Measurements from ENCODE around the gene CD99.

The CD99 gene

GRCh38 chrX:2676794-2677675 lies 14.1 kb upstream of the CD99 start:
- Histone ChIP-seq H3K9me3 (ENCODE audit: low read length) (no peaks in the 10 kb centered on the region), H3K9ac (ENCODE audit: low read length) (no peak overlapping the region), H3F3A (ENCODE audit: insufficient read depth, low read length) (no peaks in the 10 kb centered on the region), H3K27me3 (ENCODE audit: insufficient read depth, low read length) (no peaks in the 10 kb centered on the region), H4K20me1 (ENCODE audit: insufficient read depth, low read length) (no peaks in the 10 kb centered on the region), H3K9me2 (ENCODE audit: low read depth, low read length) (no peaks in the 10 kb centered on the region), H2AFZ (ENCODE audit: low read length) (no peak overlapping the region), H3K4me1 (ENCODE audit: insufficient read depth, low read length, severe bottlenecking) (no peaks in the 10 kb centered on the region), H3K4me3 (ENCODE audit: low read depth, low read length, poor library complexity, severe bottlenecking) (no peak overlapping the region), H3K27ac (ENCODE audit: low read depth, low read length, poor library complexity, severe bottlenecking) (no peak overlapping the region), H3K4me2 (ENCODE audit: low read length) (no peak overlapping the region), H3K36me3 (ENCODE audit: insufficient read depth, low read length) (no peaks in the 10 kb centered on the region), H3K79me2 (ENCODE audit: insufficient read depth, low read length) (no peaks in the 10 kb centered on the region)
- TF ChIP-seq CTCF (IDR thresholded peaks at IDR 0.05; ENCODE audit: low read length) (no peak), EZH2 (IDR thresholded peaks at IDR 0.05; ENCODE audit: borderline replicate concordance, low read length) (no peak)

- H3K4me3 ChIP-seq (ENCODE audit: low read depth, low read length, poor library complexity, severe bottlenecking), result no peak overlapping the region
- no peaks in the 10 kb centered on the region for H4K20me1 ChIP-seq (ENCODE audit: insufficient read depth, low read length)
- H3F3A ChIP-seq (ENCODE audit: insufficient read depth, low read length), result no peaks in the 10 kb centered on the region
- TF ChIP-seq CTCF (IDR thresholded peaks at IDR 0.05; ENCODE audit: low read length), result no peak
- no peak for TF ChIP-seq EZH2 (IDR thresholded peaks at IDR 0.05; ENCODE audit: borderline replicate concordance, low read length)
- H3K27me3 ChIP-seq (ENCODE audit: insufficient read depth, low read length), result no peaks in the 10 kb centered on the region
- H3K9me3 ChIP-seq (ENCODE audit: low read length), result no peaks in the 10 kb centered on the region
- H2AFZ ChIP-seq (ENCODE audit: low read length), result no peak overlapping the region
- no peaks in the 10 kb centered on the region for H3K36me3 ChIP-seq (ENCODE audit: insufficient read depth, low read length)
- H3K9ac ChIP-seq (ENCODE audit: low read length), result no peak overlapping the region
- H3K4me2 ChIP-seq (ENCODE audit: low read length), result no peak overlapping the region
- no peaks in the 10 kb centered on the region for H3K79me2 ChIP-seq (ENCODE audit: insufficient read depth, low read length)
- H3K4me1 ChIP-seq (ENCODE audit: insufficient read depth, low read length, severe bottlenecking), result no peaks in the 10 kb centered on the region
- no peak overlapping the region for H3K27ac ChIP-seq (ENCODE audit: low read depth, low read length, poor library complexity, severe bottlenecking)
- H3K9me2 ChIP-seq (ENCODE audit: low read depth, low read length), result no peaks in the 10 kb centered on the region
Measured at GRCh38 chrX:2677764-2678163, 13.3 kb upstream of the CD99 start.

GRCh38 chrX:2678583-2678982 lies 12.5 kb upstream of the CD99 start:
- Histone ChIP-seq H3K4me2 (ENCODE audit: low read length) (no peak overlapping the region), H3K4me1 (ENCODE audit: insufficient read depth, low read length, severe bottlenecking) (no peaks in the 10 kb centered on the region), H3K36me3 (ENCODE audit: insufficient read depth, low read length) (no peaks in the 10 kb centered on the region), H3F3A (ENCODE audit: insufficient read depth, low read length) (no peaks in the 10 kb centered on the region), H3K79me2 (ENCODE audit: insufficient read depth, low read length) (no peaks in the 10 kb centered on the region), H2AFZ (ENCODE audit: low read length) (no peak overlapping the region), H3K9me3 (ENCODE audit: low read length) (no peaks in the 10 kb centered on the region), H4K20me1 (ENCODE audit: insufficient read depth, low read length) (no peaks in the 10 kb centered on the region), H3K4me3 (ENCODE audit: low read depth, low read length, poor library complexity, severe bottlenecking) (no peak overlapping the region), H3K27me3 (ENCODE audit: insufficient read depth, low read length) (no peaks in the 10 kb centered on the region), H3K9me2 (ENCODE audit: low read depth, low read length) (no peaks in the 10 kb centered on the region), H3K27ac (ENCODE audit: low read depth, low read length, poor library complexity, severe bottlenecking) (no peak overlapping the region), H3K9ac (ENCODE audit: low read length) (no peak overlapping the region)
- TF ChIP-seq CTCF (IDR thresholded peaks at IDR 0.05; ENCODE audit: low read length) (no peak), EZH2 (IDR thresholded peaks at IDR 0.05; ENCODE audit: borderline replicate concordance, low read length) (no peak)
